Heart right ventricle (tissue), 16 donors: ENCODE results near the gene ADGRG7. TPM values are rescaled to one million over a fixed set of nuclear protein-coding genes. Genes with fewer than 3 reads are reported as not detected.
"Not testable (repeated sequence)": the region's sequence is repeated elsewhere in the genome, so short reads cannot be mapped to it uniquely, and the experiment has no call there.

Source experiments
- ATAC-seq, 8 donors: fragments of 200-7000 bp; cut with Tn5 transposase; one replicate each; pipeline ENCODE4 v1.9.1; 2020; ENCODE audit warnings: mild to moderate bottlenecking in 8 of 8, moderate library complexity in 8 of 8, moderate number of reproducible peaks in 1 of 8
- DNase-seq, 2 donors: peaks; one replicate each; pipeline ENCODE4 v3.0.0-alpha.2; 2020
- H3K27ac ChIP-seq, 10 donors: fragments of 200-600 bp; sonication (generic) in 2 of 10; one replicate each; pipeline versions ENCODE4 v1.5.0 to v1.8.0; 2020 to 2022; ENCODE audit warnings: mild to moderate bottlenecking in 3 of 10
- H3K27me3 ChIP-seq, 7 donors: fragments of 200-600 bp; one replicate each; pipeline ENCODE4 v1.8.0; 2021 to 2022; ENCODE audit warnings: mild to moderate bottlenecking in 2 of 7
- H3K36me3 ChIP-seq, 9 donors: fragments of 200-600 bp; sonication (generic) in 1 of 9; one replicate each; pipeline versions ENCODE4 v1.5.0 to v1.8.0; 2020 to 2022; ENCODE audit warnings: mild to moderate bottlenecking in 2 of 9
- H3K4me1 ChIP-seq, 9 donors: fragments of 200-600 bp; sonication (generic) in 1 of 9; one replicate each; pipeline versions ENCODE4 v1.5.0 to v1.8.0; 2020 to 2022; ENCODE audit warnings: mild to moderate bottlenecking in 4 of 9
- H3K4me3 ChIP-seq, 10 donors: fragments of 200-600 bp; sonication (generic) in 2 of 10; one replicate each; pipeline versions ENCODE4 v1.5.0 to v1.8.0; 2020 to 2022; ENCODE audit warnings: mild to moderate bottlenecking in 7 of 10, moderate library complexity in 2 of 10
- H3K9me3 ChIP-seq, 11 donors: fragments of 200-600 bp in 10 of 11; sonication (generic) in 2 of 11; one replicate each; pipeline versions ENCODE4 v1.5.0 to v1.8.0; 2013 to 2022; ENCODE audit warnings: mild to moderate bottlenecking in 2 of 11, control low read depth in 1 of 11, moderate library complexity in 1 of 11
- WGBS, 2 donors: extraction: QIAGEN DNeasy Blood & Tissue Kit; methylation state at CpG; one replicate each; pipeline ENCODE4 v1.1.7; 2013; ENCODE audit warnings: inconsistent platforms in 1 of 2; 5-methylcytosine and 5-hydroxymethylcytosine counted together
- intact Hi-C, 10 donors: fragments of 100-400 bp; cut with DNase I; formaldehyde crosslinking; loops; one replicate each; pipeline versions ENCODE4 v1.11.1 to v1.14.2; 2022
- polyA plus RNA-seq, 2 donors: library from polyadenylated mRNA; stranded (reverse); fragments of 200-250 nt; gene quantifications; one replicate each; pipeline ENCODE4 v1.2.3, GENCODE V29; 2013
- total RNA-seq, 10 donors: library from RNA; stranded (reverse); fragmentation: NEBNext Ultra II Directional in 3 of 10; extraction: Animal tissue kit (Norgen Biotek cat#: 25700) in 3 of 10; gene quantifications; one replicate each; pipeline versions ENCODE4 v1.2.1 to v1.2.4, GENCODE V29; 2021 to 2023
- TF ChIP-seq, protein P1 (sequence below), 9 donors: fragments of 200-600 bp; sonication (generic) in 2 of 9; IDR thresholded peaks; one replicate each; pipeline versions ENCODE4 v1.5.0 to v1.8.0; 2021 to 2022; ENCODE audit warnings: antibody characterized with exemption in 9 of 9, mild to moderate bottlenecking in 5 of 9, moderate library complexity in 1 of 9
- donor health status: Arrhythmogenic right ventricular cardiomyopathy.
- donor health status: ischemic (EF 13 %, LVEDD 7.1; RV severe dilation, severe dysfunction).
- donor health status: healthy with polysubstance abuse.
- donor health status: DM: no; HTN: yes; CAD: no.
- donor health status: DM: no; HTN: no; CAD: no.
- donor health status: ischemic (EF 25% LVEDD 6.9; RV normal size, moderate dysfunction).
- donor health status: ischemic (EF 25% LVEDD 5.7; RV mildly dilated, moderate dysfunction).
- donor health status: healthy.
- donor health status: DM: yes; HTN: yes; CAD: no.
- donor health status: Ischemic cardiomyopathy.
- donor health status: ischemic (EF 35%, LVEDD 5.7; RV mildly dilated, moderate dysfunction).
- donor health status: nonischemic (EF 11% LVEDD 7.7; RV severe dilation, severe dysfunction).
- donor health status: DM: yes; HTN: yes; CAD: no.
- donor health status: PGD.
- donor health status: ischemic (EF 29% LVEDD 5.4; RV normal size, mild dysfunction).
- donor health status: nonischemic (EF 23%, LVEDD 6.1; RV moderate dilation, normal function).

Gene ADGRG7
- total and polyA plus RNA-seq, 12 donors: 0.30 TPM; not detected in 11

- Histone ChIP-seq H3K36me3 (no peaks in the 10 kb centered on the region), H3K9me3 (no peaks in the 10 kb centered on the region), H3K4me3 (no peak overlapping the region), H3K4me1 (peaks cover 0 to 9% (median 0%) of the 10 kb centered on the region in 9 donors), H3K27ac (peak overlapping the region in 3 of 10 donors; percentile 23 to 54 (median 23)), H3K27me3 (no peaks in the 10 kb centered on the region)
- intact Hi-C loops: no loop called here
- ATAC-seq: peak in 1 of 8 donors; percentile 40
- no peak for DNase-seq
- WGBS, 2 donors: 31 to 47% methylated on average over 4 of the region's 4 CpGs
- TF ChIP-seq, protein P1, sequence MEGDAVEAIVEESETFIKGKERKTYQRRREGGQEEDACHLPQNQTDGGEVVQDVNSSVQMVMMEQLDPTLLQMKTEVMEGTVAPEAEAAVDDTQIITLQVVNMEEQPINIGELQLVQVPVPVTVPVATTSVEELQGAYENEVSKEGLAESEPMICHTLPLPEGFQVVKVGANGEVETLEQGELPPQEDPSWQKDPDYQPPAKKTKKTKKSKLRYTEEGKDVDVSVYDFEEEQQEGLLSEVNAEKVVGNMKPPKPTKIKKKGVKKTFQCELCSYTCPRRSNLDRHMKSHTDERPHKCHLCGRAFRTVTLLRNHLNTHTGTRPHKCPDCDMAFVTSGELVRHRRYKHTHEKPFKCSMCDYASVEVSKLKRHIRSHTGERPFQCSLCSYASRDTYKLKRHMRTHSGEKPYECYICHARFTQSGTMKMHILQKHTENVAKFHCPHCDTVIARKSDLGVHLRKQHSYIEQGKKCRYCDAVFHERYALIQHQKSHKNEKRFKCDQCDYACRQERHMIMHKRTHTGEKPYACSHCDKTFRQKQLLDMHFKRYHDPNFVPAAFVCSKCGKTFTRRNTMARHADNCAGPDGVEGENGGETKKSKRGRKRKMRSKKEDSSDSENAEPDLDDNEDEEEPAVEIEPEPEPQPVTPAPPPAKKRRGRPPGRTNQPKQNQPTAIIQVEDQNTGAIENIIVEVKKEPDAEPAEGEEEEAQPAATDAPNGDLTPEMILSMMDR (IDR thresholded peaks at IDR 0.05): peak in 2 of 9 donors; percentile 9 to 30
Measured at GRCh38 chr3:100650651-100651619, 41.5 kb downstream of the ADGRG7 start.

GRCh38 chr3:100653604-100654294, 44.3 kb downstream of the ADGRG7 start:
- intact Hi-C loops: no loop called here
- no peak overlapping the region for H3K27ac ChIP-seq
- no peak for DNase-seq
- 73 to 78% methylated on average over 13 of the region's 13 CpGs for WGBS, 2 donors
- H3K27me3 ChIP-seq: no peaks in the 10 kb centered on the region
- H3K4me1 ChIP-seq: peaks cover 0 to 9% (median 0%) of the 10 kb centered on the region in 9 donors
- H3K9me3 ChIP-seq: no peaks in the 10 kb centered on the region
- ATAC-seq: no peak
- no peaks in the 10 kb centered on the region for H3K36me3 ChIP-seq
- no peak overlapping the region for H3K4me3 ChIP-seq
- TF ChIP-seq, protein P1 (IDR thresholded peaks at IDR 0.05): no peak

- Histone ChIP-seq H3K36me3 (no peaks in the 10 kb centered on the region), H3K4me1 (no peaks in the 10 kb centered on the region), H3K27me3 (no peaks in the 10 kb centered on the region), H3K9me3 (no peaks in the 10 kb centered on the region), H3K4me3 (no peak overlapping the region), H3K27ac (no peak overlapping the region)
- intact Hi-C loops: no loop called here
- DNase-seq (no peak), ATAC-seq (no peak)
- 29 to 33% methylated on average over 2 of the region's 2 CpGs for WGBS, 2 donors
- TF ChIP-seq, protein P1 (IDR thresholded peaks at IDR 0.05): no peak
Measured at GRCh38 chr3:100656945-100657344, 47.5 kb downstream of the ADGRG7 start.

DNA sequence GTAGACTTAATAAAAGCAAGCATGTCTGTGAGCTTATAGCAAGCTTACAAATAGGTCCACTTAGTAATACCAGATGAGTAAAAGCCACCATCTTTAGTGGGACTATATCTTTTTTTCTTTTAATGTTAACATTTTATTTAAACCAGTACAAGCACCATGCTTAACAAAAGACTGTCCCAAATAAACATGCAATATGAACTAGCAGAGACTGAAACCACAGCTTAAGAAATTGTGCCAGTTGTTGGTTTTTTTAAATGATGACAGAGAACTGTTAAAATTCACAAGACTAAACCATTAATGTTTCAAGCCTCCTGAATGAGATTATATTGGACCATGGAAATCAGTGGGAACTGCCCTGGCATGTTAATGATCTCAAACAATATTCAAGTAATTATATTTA, 51.9 kb downstream of the ADGRG7 start:
- H3K4me1 ChIP-seq, intact Hi-C loops, ATAC-seq, H3K9me3 ChIP-seq, H3K4me3 ChIP-seq, DNase-seq, H3K36me3 ChIP-seq, H3K27ac ChIP-seq, H3K27me3 ChIP-seq: not testable (repeated sequence)
